Vagina (tissue), 2 donors: ENCODE measurements around the gene MYO1C. TPM values are rescaled to one million over a fixed set of nuclear protein-coding genes. Genes with fewer than 3 reads are reported as not detected.
"Not testable (repeated sequence)": the region's sequence is repeated elsewhere in the genome, so short reads cannot be mapped to it uniquely, and the experiment has no call there.

Experiments
- DNase-seq, 2 donors: peaks; one replicate each; pipeline ENCODE4 v3.0.0-alpha.2; 2017; ENCODE audit errors: extremely low spot score in 2 of 2
- H3K27ac ChIP-seq: fragments of 200-600 bp; sonication (generic); one replicate; pipeline ENCODE4 v1.5.1; 2019
- H3K27me3 ChIP-seq: fragments of 200-600 bp; sonication (generic); one replicate; pipeline ENCODE4 v1.5.1; 2019
- H3K36me3 ChIP-seq, 2 donors: fragments of 200-600 bp; sonication (generic); one replicate each; pipeline ENCODE4 v1.5.1; 2017 to 2019
- H3K4me1 ChIP-seq: fragments of 200-600 bp; sonication (generic); one replicate; pipeline ENCODE4 v1.5.1; 2019
- H3K4me3 ChIP-seq, 2 donors: fragments of 200-600 bp; sonication (generic); 1 replicate in 1 of 2; 2 replicates in 1 of 2; pipeline ENCODE4 v1.5.1; 2016 to 2019
- H3K9me3 ChIP-seq: fragments of 200-600 bp; sonication (generic); one replicate; pipeline ENCODE4 v1.5.1; 2019
- CTCF ChIP-seq, 3 experiments: fragments of 450-650 bp in 2 of 3; fragments of 200-600 bp in 1 of 3; sonication (generic) in 1 of 3; IDR thresholded peaks; one replicate each; pipeline ENCODE4 v1.5.1; 2017 to 2019; ENCODE audit warnings: antibody characterized with exemption in 3 of 3, mild to moderate bottlenecking in 2 of 3, moderate library complexity in 2 of 3
- POLR2A ChIP-seq, 2 donors: fragments of 450-650 bp; IDR thresholded peaks; one replicate each; pipeline ENCODE4 v1.6.1; 2017; ENCODE audit warnings: antibody characterized with exemption in 2 of 2, mild to moderate bottlenecking in 2 of 2, moderate library complexity in 2 of 2
- POLR2AphosphoS5 ChIP-seq, 2 donors: sonication (generic); formaldehyde crosslinking; IDR thresholded peaks; one replicate each; pipeline ENCODE4 v1.9.0; 2017; ENCODE audit warnings: antibody characterized with exemption in 2 of 2, mild to moderate bottlenecking in 2 of 2, low read depth in 1 of 2; ENCODE audit not compliant: insufficient read depth in 1 of 2
- intact Hi-C: fragments of 100-400 bp; cut with DNase I; formaldehyde crosslinking; loops from one replicate; pipeline ENCODE4 v1.15.1; 2023
- total RNA-seq: library from RNA; depleted of rRNA; stranded (reverse); fragments of >200 nt; gene quantifications from one replicate; pipeline ENCODE4 v1.2.3, GENCODE V29; 2016

Gene MYO1C
- total RNA-seq, 1 donor from 2014 or later, result 118 TPM

GRCh38 chr17:1509290-1509881 is 16.9 kb upstream of the MYO1C start:
- peaks cover 0 to 32% of the 10 kb centered on the region in 2 donors for H3K36me3 ChIP-seq
- DNase-seq, result no peak
- no peaks in the 10 kb centered on the region for H3K9me3 ChIP-seq
- no peak overlapping the region for H3K4me3 ChIP-seq
- TF ChIP-seq POLR2A (IDR thresholded peaks at IDR 0.05) (no peak), CTCF (IDR thresholded peaks at IDR 0.05) (no peak)
- intact Hi-C loops, result no loop called here
- no peaks in the 10 kb centered on the region for H3K27me3 ChIP-seq
- H3K4me1 ChIP-seq, result peaks cover 48% of the 10 kb centered on the region
- no peak overlapping the region for H3K27ac ChIP-seq

DNA sequence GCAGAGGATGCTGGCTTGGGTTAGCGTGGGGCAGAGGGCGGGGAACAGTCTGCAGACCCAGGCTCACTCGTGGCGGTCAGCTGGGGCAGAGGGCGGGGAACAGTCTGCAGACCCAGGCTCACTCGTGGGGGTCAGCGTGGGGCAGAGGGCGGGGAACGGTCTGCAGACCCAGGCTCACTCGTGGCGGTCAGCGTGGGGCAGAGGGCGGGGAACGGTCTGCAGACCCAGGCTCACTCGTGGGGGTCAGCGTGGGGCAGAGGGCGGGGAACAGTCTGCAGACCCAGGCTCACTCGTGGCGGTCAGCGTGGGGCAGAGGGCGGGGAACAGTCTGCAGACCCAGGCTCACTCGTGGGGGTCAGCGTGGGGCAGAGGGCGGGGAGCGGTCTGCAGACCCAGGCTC is 16.2 kb upstream of the MYO1C start:
- H3K27me3 ChIP-seq, H3K9me3 ChIP-seq, DNase-seq, intact Hi-C loops, H3K27ac ChIP-seq, H3K4me3 ChIP-seq: not testable (repeated sequence)
- Histone ChIP-seq H3K4me1 (peaks cover 42% of the 10 kb centered on the region), H3K36me3 (peaks cover 0 to 32% of the 10 kb centered on the region in 2 donors)

GRCh38 chr17:1506649-1507267 is 14.3 kb upstream of the MYO1C start:
- H3K36me3 ChIP-seq, result peaks cover 0 to 32% of the 10 kb centered on the region in 2 donors
- no peaks in the 10 kb centered on the region for H3K9me3 ChIP-seq
- H3K4me1 ChIP-seq, result peaks cover 22% of the 10 kb centered on the region
- no peaks in the 10 kb centered on the region for H3K27me3 ChIP-seq
- no peak overlapping the region for H3K4me3 ChIP-seq
- TF ChIP-seq POLR2AphosphoS5 (IDR thresholded peaks at IDR 0.05; ENCODE audit: insufficient read depth in 1 of 2, low read depth in 1 of 2) (no peak), POLR2A (IDR thresholded peaks at IDR 0.05) (no peak), CTCF (IDR thresholded peaks at IDR 0.05) (no peak)
- H3K27ac ChIP-seq, result no peak overlapping the region
- no peak for DNase-seq
- intact Hi-C loops, result no loop called here

DNA sequence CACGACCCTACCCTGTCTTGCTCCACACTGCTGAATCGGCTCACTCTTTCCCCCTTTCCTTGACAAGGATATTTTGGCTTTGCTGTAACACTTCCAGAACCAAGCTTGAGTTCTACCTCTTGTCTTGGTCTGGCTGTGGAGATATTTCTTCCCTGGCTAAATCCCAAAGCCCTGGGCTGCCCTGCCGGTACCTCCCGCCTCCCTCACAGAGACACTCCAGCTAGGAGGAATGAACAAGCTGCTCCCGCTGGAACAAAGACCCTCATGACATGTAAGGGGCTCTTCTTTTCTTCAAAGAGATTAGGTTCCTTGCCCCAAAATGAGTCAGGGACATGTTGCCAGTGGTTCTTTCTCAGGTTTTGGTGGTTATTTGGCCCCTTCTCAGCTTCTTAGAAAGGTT is 13.1 kb upstream of the MYO1C start:
- Histone ChIP-seq H3K9me3 (no peaks in the 10 kb centered on the region), H3K27me3 (no peaks in the 10 kb centered on the region), H3K4me1 (peaks cover 10% of the 10 kb centered on the region), H3K4me3 (no peak overlapping the region), H3K27ac (no peak overlapping the region), H3K36me3 (peaks cover 0 to 32% of the 10 kb centered on the region in 2 donors)
- TF ChIP-seq POLR2A (IDR thresholded peaks at IDR 0.05) (no peak), POLR2AphosphoS5 (IDR thresholded peaks at IDR 0.05; ENCODE audit: insufficient read depth in 1 of 2, low read depth in 1 of 2) (no peak), CTCF (IDR thresholded peaks at IDR 0.05) (no peak)
- DNase-seq, result no peak
- intact Hi-C loops, result no loop called here

GRCh38 chr17:1504866-1505265 is 12.4 kb upstream of the MYO1C start:
- peaks cover 5% of the 10 kb centered on the region for H3K4me1 ChIP-seq
- peaks cover 0 to 32% of the 10 kb centered on the region in 2 donors for H3K36me3 ChIP-seq
- H3K4me3 ChIP-seq, result no peak overlapping the region
- intact Hi-C loops, result no loop called here
- H3K27me3 ChIP-seq, result no peaks in the 10 kb centered on the region
- no peak for DNase-seq
- TF ChIP-seq CTCF (IDR thresholded peaks at IDR 0.05) (no peak), POLR2AphosphoS5 (IDR thresholded peaks at IDR 0.05; ENCODE audit: insufficient read depth in 1 of 2, low read depth in 1 of 2) (no peak), POLR2A (IDR thresholded peaks at IDR 0.05) (no peak)
- H3K27ac ChIP-seq, result no peak overlapping the region
- no peaks in the 10 kb centered on the region for H3K9me3 ChIP-seq
